Activated CD4-positive, alpha-beta T cell treated with anti-CD3 and anti-CD28 coated beads, Interleukin-10, Interleukin-2, amounts not matched to agents 100 ng/mL and 50 ng/mL, durations not matched to agents 16 hours and 8 hours (primary cell): ENCODE measurements around the gene STARD8.

Experiments
- DNase-seq: peaks from one replicate; pipeline ENCODE4 v3.0.0-alpha.2; 2020

STARD8 gene

GRCh38 chrX:68693481-68694434 lies 46.3 kb downstream of the STARD8 start:
- DNase-seq, result peak; percentile 26

DNA sequence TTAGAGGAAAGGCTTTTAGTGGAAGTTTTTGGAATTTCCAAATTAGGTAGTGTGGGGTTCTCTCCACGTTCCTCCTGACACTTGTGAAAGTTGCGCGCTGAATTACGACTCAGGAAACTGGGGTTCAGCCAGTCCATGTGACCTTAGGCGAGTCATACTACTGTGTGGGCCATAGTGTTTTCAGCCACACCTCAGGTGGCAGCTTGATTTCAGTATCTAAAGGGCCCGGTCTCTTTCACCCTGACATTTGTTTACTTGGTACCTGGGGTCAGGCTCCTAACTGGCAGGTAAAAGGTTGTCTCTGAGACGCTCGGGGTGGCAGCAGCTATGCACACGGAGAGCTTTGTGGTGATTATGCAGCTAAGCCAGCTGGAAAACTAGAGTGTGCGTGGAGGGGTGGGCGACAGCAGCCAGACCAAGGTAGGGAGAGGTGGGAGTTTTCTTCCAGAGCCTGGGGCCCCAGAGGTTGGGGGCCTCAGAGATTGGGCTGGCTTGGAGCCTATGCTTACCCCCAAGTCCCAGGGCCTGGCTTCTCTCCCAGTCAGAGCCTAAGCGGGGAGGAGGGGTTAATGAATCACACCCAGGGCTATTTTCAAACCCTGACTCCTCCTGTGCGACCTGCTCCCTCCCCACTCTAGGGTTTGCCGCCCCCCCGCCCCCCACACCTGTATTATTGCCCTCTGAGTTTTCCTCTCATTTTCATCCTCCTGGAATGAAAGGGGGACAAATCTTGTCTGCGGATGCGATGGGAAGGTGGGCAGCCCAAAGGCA lies 47.2 kb downstream of the STARD8 start:
- DNase-seq, result peak; percentile 21

DNA sequence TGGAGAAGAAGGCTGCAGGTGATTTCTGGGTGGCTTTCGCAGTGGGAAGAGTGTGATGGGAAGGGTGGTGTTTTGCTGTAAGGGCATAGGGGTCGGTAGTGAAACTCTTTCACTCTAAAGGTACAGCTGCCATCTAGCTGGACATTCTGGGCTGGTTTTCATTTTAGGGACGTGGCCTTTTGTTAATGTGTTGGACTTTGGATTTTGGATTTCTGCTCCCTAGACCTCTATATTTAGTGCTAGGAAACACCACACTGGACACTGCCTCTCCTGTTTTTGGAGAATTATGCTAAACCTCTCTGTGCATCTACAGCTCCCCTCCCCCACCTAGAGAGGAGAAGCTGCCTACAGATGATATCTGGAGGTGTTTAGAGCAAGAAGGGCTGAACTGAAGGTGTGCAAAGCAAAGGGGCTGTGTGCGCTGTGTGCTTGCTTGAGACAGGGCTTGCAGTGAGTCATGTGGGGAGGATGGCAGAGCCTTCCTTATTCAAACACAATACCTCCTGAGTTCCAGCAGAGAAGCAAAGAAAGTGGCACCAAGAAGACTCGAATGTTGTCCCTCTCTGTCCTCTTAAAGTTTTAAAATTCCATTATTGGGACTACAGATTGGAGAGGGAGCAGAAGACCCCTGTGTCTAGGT lies 47.9 kb downstream of the STARD8 start:
- DNase-seq, result no peak

- no peak for DNase-seq
Measured at GRCh38 chrX:68696267-68696990, 49.0 kb downstream of the STARD8 start.

GRCh38 chrX:68697036-68697435 lies 49.6 kb downstream of the STARD8 start:
- no peak for DNase-seq

DNA sequence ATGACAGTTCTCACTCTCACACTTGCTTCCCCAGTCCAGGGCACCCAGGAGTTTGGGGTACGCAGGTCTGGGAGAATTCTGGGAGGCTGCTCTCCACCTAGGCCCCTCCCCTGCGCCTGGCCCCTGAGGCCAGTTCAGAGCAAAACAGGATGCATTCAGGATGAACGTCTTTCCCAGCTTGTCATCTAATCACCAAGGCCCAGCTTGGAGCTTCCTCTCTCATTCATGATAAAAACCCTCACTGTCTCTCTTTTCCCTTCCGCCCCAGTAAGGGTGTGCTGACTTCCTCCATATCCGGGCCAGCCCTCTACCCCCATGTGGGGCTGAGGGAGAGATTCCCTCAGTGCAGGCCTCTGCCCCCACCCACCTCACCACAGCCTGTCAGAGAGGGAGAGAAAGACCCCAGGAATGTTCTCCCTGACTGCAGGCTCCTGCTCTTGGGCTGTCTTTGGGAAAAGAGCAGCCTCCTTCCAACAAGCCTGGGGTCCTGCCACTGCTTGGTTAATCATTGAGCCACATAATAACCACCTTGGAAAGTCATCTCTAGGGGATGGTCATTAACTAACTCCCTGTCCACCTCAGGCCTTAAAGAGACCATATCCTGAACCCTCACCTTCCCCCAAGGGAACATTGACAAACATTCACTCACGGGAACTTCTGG lies 50.1 kb downstream of the STARD8 start:
- DNase-seq, result no peak

DNA sequence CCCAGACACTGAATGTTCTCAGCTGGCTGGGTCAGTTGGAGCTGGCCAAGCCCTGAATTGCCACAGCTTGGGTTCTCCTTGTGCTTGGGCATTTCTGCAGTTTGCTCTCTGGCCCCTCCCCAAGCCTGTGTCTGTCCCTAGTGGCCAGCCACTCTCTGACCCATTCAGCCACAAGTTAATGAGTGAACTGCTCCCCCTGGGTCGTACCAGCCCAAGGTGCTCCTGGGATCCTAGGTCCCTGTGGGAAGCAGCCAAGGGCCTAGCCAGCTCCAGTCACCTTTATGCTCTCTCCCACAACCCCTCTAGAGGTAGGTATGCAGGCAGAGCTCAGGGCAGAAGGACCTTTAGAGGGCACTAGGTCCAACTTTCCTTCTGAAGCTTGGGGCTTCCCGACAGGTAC lies 51.5 kb downstream of the STARD8 start:
- DNase-seq, result no peak

GRCh38 chrX:68699960-68700746 lies 52.7 kb downstream of the STARD8 start:
- DNase-seq, result no peak

DNA sequence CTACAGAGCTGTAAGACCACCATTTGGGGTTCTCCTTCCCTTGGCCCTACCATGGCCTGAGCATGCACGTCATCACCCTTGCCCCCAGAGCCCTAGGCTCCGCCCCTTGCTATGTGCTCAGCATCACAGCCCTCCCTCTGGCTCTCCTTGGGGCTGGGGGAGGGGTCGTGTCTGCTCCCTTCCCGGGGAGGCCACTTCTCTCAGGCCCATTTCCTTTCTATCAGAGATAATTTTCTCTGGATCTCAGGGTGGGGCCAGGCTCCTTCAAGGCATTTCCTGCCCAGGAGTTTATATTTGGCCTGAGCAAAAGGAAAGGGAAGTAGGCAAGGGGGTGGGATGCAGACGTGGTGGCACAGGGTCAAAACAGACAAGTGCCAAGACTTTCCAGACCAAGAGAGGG lies 55.9 kb downstream of the STARD8 start:
- DNase-seq, result no peak

DNA sequence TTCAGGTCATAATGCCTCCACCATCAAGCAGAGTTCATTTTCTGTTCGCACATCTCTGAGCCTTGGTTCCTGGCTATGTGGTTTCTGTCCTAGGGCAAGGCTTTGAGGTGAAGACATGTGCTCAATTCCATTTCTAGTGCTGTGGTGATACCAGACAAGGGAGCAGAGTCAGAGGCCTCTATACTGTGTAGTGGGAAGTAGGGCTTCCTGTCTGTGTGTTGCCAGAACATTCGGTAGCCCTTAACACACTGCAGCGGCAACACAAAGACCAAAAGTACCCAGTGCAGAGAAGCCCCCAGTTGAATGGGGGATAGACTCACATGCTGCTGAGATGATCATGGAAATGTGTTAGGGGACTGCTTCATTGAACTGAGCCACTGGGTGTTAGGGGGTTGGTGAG lies 56.4 kb downstream of the STARD8 start:
- DNase-seq, result no peak

GRCh38 chrX:68705986-68706385 lies 58.5 kb downstream of the STARD8 start:
- DNase-seq, result no peak

GRCh38 chrX:68708503-68709290 lies 61.2 kb downstream of the STARD8 start:
- DNase-seq, result no peak

GRCh38 chrX:68710870-68711576 lies 63.6 kb downstream of the STARD8 start:
- DNase-seq, result peak; percentile 31

DNA sequence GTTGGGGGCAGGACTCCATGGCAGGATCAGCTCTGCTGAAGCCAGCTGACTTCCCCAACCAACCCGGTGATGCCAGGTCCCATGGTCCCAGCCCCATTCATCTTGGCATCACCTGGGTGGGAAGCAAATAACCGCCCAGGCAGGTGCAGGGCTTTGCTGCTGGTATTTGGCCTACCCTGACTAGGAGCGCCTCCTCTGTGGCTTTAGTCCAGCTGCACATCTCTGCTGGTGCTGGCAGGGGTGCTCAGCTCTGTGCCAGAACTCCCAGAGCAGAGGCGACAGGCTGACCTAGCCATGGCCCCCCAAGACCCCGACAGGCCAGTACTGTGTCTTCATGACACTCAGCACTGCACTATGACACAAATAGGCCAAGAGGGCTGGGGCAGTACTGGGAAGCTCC lies 64.4 kb downstream of the STARD8 start:
- DNase-seq, result no peak

GRCh38 chrX:68714856-68715255 lies 67.4 kb downstream of the STARD8 start:
- DNase-seq, result no peak

- no peak for DNase-seq
Measured at GRCh38 chrX:68717196-68717595, 69.7 kb downstream of the STARD8 start.

- DNase-seq, result no peak
Measured at GRCh38 chrX:68717663-68718442, 70.4 kb downstream of the STARD8 start.

DNA sequence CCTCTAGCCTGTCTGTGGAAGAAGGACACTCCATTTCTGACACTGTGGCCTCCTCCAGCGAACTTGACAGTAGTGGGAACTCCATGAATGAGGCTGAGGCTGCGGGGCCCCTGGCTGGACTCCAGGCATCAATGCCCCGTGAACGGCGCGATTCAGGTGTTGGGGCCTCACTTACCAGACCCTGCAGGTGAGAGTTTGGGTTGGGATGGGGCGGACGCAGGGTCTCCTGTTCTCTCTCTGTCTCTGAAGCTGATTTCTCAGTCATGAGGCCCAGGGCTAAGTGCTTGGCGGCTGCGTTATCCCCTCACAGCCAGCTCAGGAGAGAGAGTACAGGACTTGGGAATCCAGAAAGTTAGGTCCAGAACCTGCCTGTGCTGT lies 71.0 kb downstream of the STARD8 start:
- no peak for DNase-seq
